RWPE2 (cell line): Measurements from ENCODE around the gene ABHD18.
"Not testable (repeated sequence)": the region's sequence is repeated elsewhere in the genome, so short reads cannot be mapped to it uniquely, and the experiment has no call there.

Experiments
- ATAC-seq: fragments of 200-7000 bp; cut with Tn5 transposase; 3 replicates; pipeline ENCODE4 v1.9.1; 2021; ENCODE audit warnings: low read depth
- DNase-seq: peaks from one replicate; pipeline ENCODE4 v3.0.0-alpha.2; 2020; ENCODE audit warnings: low spot score
- H3K27ac ChIP-seq: fragments of 450-650 bp; 2 replicates; pipeline ENCODE4 v1.5.1; 2017; ENCODE audit warnings: mild to moderate bottlenecking; ENCODE audit not compliant: poor library complexity, severe bottlenecking
- H3K27me3 ChIP-seq: fragments of 250-450 bp; sonication (Bioruptor Pico); 2 replicates; pipeline ENCODE4 v1.5.1; 2021; ENCODE audit warnings: mild to moderate bottlenecking, moderate library complexity; ENCODE audit not compliant: insufficient read depth, poor library complexity, severe bottlenecking
- H3K36me3 ChIP-seq: fragments of 250-450 bp; sonication (Bioruptor Pico); 2 replicates; pipeline ENCODE4 v1.5.1; 2020; ENCODE audit warnings: low read depth, mild to moderate bottlenecking, moderate library complexity
- H3K4me1 ChIP-seq: fragments of 250-450 bp; sonication (Bioruptor Pico); 2 replicates; pipeline ENCODE4 v1.5.1; 2021; ENCODE audit warnings: mild to moderate bottlenecking, moderate library complexity; ENCODE audit not compliant: insufficient read depth, poor library complexity, severe bottlenecking
- H3K4me3 ChIP-seq: fragments of 250-450 bp; sonication (Bioruptor Pico); 2 replicates; pipeline ENCODE4 v1.5.1; 2021; ENCODE audit warnings: mild to moderate bottlenecking, moderate library complexity; ENCODE audit not compliant: severe bottlenecking
- H3K9me3 ChIP-seq: fragments of 250-450 bp; sonication (Bioruptor Pico); 2 replicates; pipeline ENCODE4 v1.5.1; 2021; ENCODE audit warnings: mild to moderate bottlenecking, moderate library complexity; ENCODE audit not compliant: severe bottlenecking
- CTCF ChIP-seq: fragments of 450-650 bp; IDR thresholded peaks from one replicate; pipeline ENCODE4 v1.5.1; 2017; ENCODE audit warnings: mild to moderate bottlenecking, moderate library complexity; ENCODE audit not compliant: poor library complexity, severe bottlenecking

The ABHD18 gene

GRCh38 chr4:127965803-127966175 lies 583 bp downstream of the ABHD18 start:
- Histone ChIP-seq H3K36me3 (peaks cover 8% of the 10 kb centered on the region; the same call in 1 of the 2 replicates), H3K9me3 (no peaks in the 10 kb centered on the region), H3K4me3 (peak overlapping the region; percentile 91), H3K27me3 (no peaks in the 10 kb centered on the region), H3K4me1 (no peaks in the 10 kb centered on the region), H3K27ac (peak overlapping the region; percentile 81)
- no peak for TF ChIP-seq CTCF
- DNase-seq = peak; percentile 63
- peak; percentile 41 for ATAC-seq

GRCh38 chr4:127967141-127967775 lies 2.1 kb downstream of the ABHD18 start:
- no peak for DNase-seq

GRCh38 chr4:127968586-127968985 lies 3.4 kb downstream of the ABHD18 start:
- H3K27me3 ChIP-seq = no peaks in the 10 kb centered on the region
- H3K9me3 ChIP-seq = no peaks in the 10 kb centered on the region
- H3K27ac ChIP-seq = no peak overlapping the region
- 0 out of 2 replicates have a peak, but pooled peaks cover 6% of the 10 kb centered on the region for H3K36me3 ChIP-seq
- ATAC-seq = no peak
- H3K4me1 ChIP-seq = no peaks in the 10 kb centered on the region
- no peak for DNase-seq
- no peak overlapping the region for H3K4me3 ChIP-seq
- TF ChIP-seq CTCF = no peak

More at GRCh38 chr4:127967141-127967775, 2.1 kb downstream of the ABHD18 start:
- no peaks in the 10 kb centered on the region for H3K9me3 ChIP-seq
- TF ChIP-seq CTCF = no peak
- no peak for ATAC-seq
- no peaks in the 10 kb centered on the region for H3K27me3 ChIP-seq
- H3K27ac ChIP-seq = no peak overlapping the region
- H3K4me1 ChIP-seq = no peaks in the 10 kb centered on the region
- H3K4me3 ChIP-seq = no peak overlapping the region
- peaks cover 8% of the 10 kb centered on the region; the same call in 1 of the 2 replicates for H3K36me3 ChIP-seq

- H3K27ac ChIP-seq, ATAC-seq, H3K4me3 ChIP-seq, H3K27me3 ChIP-seq, H3K36me3 ChIP-seq, H3K9me3 ChIP-seq, DNase-seq, H3K4me1 ChIP-seq: not testable (repeated sequence)
These were observed 5.7 kb downstream of the ABHD18 start for GRCh38 chr4:127970925-127971324.

- no peak overlapping the region for H3K4me3 ChIP-seq
- DNase-seq = no peak
- peaks cover 2% of the 10 kb centered on the region for H3K9me3 ChIP-seq
- TF ChIP-seq CTCF = no peak
- H3K36me3 ChIP-seq = peaks cover 15% of the 10 kb centered on the region; the same call in 1 of the 2 replicates
- ATAC-seq = peak; percentile 98
- H3K4me1 ChIP-seq = peaks cover 10% of the 10 kb centered on the region
- H3K27ac ChIP-seq = peak overlapping the region; percentile 12
- H3K27me3 ChIP-seq = no peaks in the 10 kb centered on the region
These were observed 10.0 kb downstream of the ABHD18 start for GRCh38 chr4:127975121-127975770.
